ENCODE data around the gene CXCL8. TPM values are rescaled to one million over a fixed set of nuclear protein-coding genes. Genes with fewer than 3 reads are reported as not detected.

Gene CXCL8
- total RNA-seq, 1 donor from 2014 or later = 1.2 TPM

GRCh38 chr4:73776321-73776729, 36.0 kb downstream of the CXCL8 start:
- ATAC-seq (peak; percentile 89), DNase-seq (peak; percentile 29)
- intact Hi-C loops (cut with micrococcal nuclease) = no loop called here

- ATAC-seq = peak; percentile 55
- intact Hi-C loops (cut with micrococcal nuclease) = no loop called here
- DNase-seq = no peak
Observed at GRCh38 chr4:73777612-73778011, 37.2 kb downstream of the CXCL8 start.

GRCh38 chr4:73780243-73780642, 39.9 kb downstream of the CXCL8 start:
- no peak for DNase-seq
- intact Hi-C loops (cut with micrococcal nuclease) = no loop called here
- no peak for ATAC-seq

- no peak for DNase-seq
- no peak for ATAC-seq
- intact Hi-C loops (cut with micrococcal nuclease) = no loop called here
Observed at GRCh38 chr4:73780834-73781233, 40.5 kb downstream of the CXCL8 start.

- intact Hi-C loops (cut with micrococcal nuclease) = no loop called here
- no peak for DNase-seq
- ATAC-seq = no peak
Observed at GRCh38 chr4:73788411-73788810, 48.0 kb downstream of the CXCL8 start.

Other genes with a start within 250 kb of the CXCL8 start
- not detected for gene RASSF6, start 120.1 kb upstream of the CXCL8 start, total RNA-seq
- 0.30 TPM for gene CXCL6, start 96.1 kb downstream of the CXCL8 start, total RNA-seq
- not detected for gene PF4V1, start 112.7 kb downstream of the CXCL8 start, total RNA-seq
- gene CXCL1, start 128.8 kb downstream of the CXCL8 start, total RNA-seq = 3.0 TPM
- not detected for gene PF4, start 241.5 kb downstream of the CXCL8 start, total RNA-seq
- 0.74 TPM for gene PPBP, start 247.6 kb downstream of the CXCL8 start, total RNA-seq

All from left ventricle myocardium superior (tissue), 1 donor.